ENCODE measurements around the gene HMGCS2.
"Not testable (repeated sequence)": the region's sequence is repeated elsewhere in the genome, so short reads cannot be mapped to it uniquely, and the experiment has no call there.

The HMGCS2 gene

GRCh38 chr1:119787776-119788175, 19.1 kb upstream of the HMGCS2 start:
- DNase-seq (ENCODE audit: low spot score) = no peak

GRCh38 chr1:119786473-119787050, 17.9 kb upstream of the HMGCS2 start:
- not testable (repeated sequence) for DNase-seq (ENCODE audit: low spot score)

GRCh38 chr1:119786046-119786445, 17.3 kb upstream of the HMGCS2 start:
- not testable (repeated sequence) for DNase-seq (ENCODE audit: low spot score)

GRCh38 chr1:119784191-119784781, 15.6 kb upstream of the HMGCS2 start:
- no peak for DNase-seq (ENCODE audit: low spot score)

GRCh38 chr1:119783354-119784185, 14.9 kb upstream of the HMGCS2 start:
- DNase-seq (ENCODE audit: low spot score) = no peak

GRCh38 chr1:119782631-119783325, 14.1 kb upstream of the HMGCS2 start:
- no peak for DNase-seq (ENCODE audit: low spot score)

GRCh38 chr1:119781434-119782210, 12.9 kb upstream of the HMGCS2 start:
- DNase-seq (ENCODE audit: low spot score) = no peak

- DNase-seq (ENCODE audit: low spot score) = no peak
Observed at GRCh38 chr1:119779869-119780356, 11.2 kb upstream of the HMGCS2 start.

- DNase-seq (ENCODE audit: low spot score) = no peak
Observed at GRCh38 chr1:119778886-119779560, 10.3 kb upstream of the HMGCS2 start.

GRCh38 chr1:119778359-119778758, 9.7 kb upstream of the HMGCS2 start:
- no peak for DNase-seq (ENCODE audit: low spot score)

GRCh38 chr1:119774746-119775490, 6.2 kb upstream of the HMGCS2 start:
- no peak for DNase-seq (ENCODE audit: low spot score)

GRCh38 chr1:119773711-119774241, 5.1 kb upstream of the HMGCS2 start:
- no peak for DNase-seq (ENCODE audit: low spot score)

GRCh38 chr1:119772298-119772697, 3.6 kb upstream of the HMGCS2 start:
- no peak for DNase-seq (ENCODE audit: low spot score)

- DNase-seq (ENCODE audit: low spot score) = no peak
Observed at GRCh38 chr1:119771770-119772169, 3.1 kb upstream of the HMGCS2 start.

- DNase-seq (ENCODE audit: low spot score) = peak; percentile 54
Observed at GRCh38 chr1:119771016-119771415, 2.3 kb upstream of the HMGCS2 start.

GRCh38 chr1:119767486-119767885, 1.2 kb downstream of the HMGCS2 start:
- DNase-seq (ENCODE audit: low spot score) = no peak

GRCh38 chr1:119766374-119766794, 2.3 kb downstream of the HMGCS2 start:
- DNase-seq (ENCODE audit: low spot score) = no peak

- no peak for DNase-seq (ENCODE audit: low spot score)
Observed at GRCh38 chr1:119764220-119764619, 4.5 kb downstream of the HMGCS2 start.

- no peak for DNase-seq (ENCODE audit: low spot score)
Observed at GRCh38 chr1:119762953-119763352, 5.8 kb downstream of the HMGCS2 start.

- DNase-seq (ENCODE audit: low spot score) = no peak
Observed at GRCh38 chr1:119762409-119762808, 6.3 kb downstream of the HMGCS2 start.
